Fibroblast of the aortic adventitia (primary cell): ENCODE data around the gene EDNRB. TPM values are rescaled to one million over a fixed set of nuclear protein-coding genes. Genes with fewer than 3 reads are reported as not detected.
A peak's percentile ranks its signal among the peaks of the same experiment; 100 is the strongest.

Experiments
- DNase-seq: peaks from one replicate; pipeline ENCODE4 v3.0.0-alpha.2; 2010; ENCODE audit warnings: low read depth
- H3K4me3 ChIP-seq: 2 replicates; pipeline ENCODE4 v1.5.1; 2011; ENCODE audit warnings: low read depth, mild to moderate bottlenecking, control low read depth, low read length, moderate library complexity
- CTCF ChIP-seq: IDR thresholded peaks from 2 replicates; pipeline ENCODE4 v1.5.1; 2011; ENCODE audit warnings: mild to moderate bottlenecking, low read length, control low read depth, inconsistent platforms; ENCODE audit not compliant: insufficient read depth
- total RNA-seq: library from RNA; depleted of rRNA; stranded (reverse); fragments of >200 nt; gene quantifications from 2 replicates; pipeline ENCODE4 v1.2.3, GENCODE V29; 2012; ENCODE audit warnings: low replicate concordance

Gene EDNRB
- total RNA-seq, 1 donor = 23.3 TPM

- TF ChIP-seq CTCF = no peak
- no peak overlapping the region for H3K4me3 ChIP-seq
- no peak for DNase-seq
Observed at GRCh38 chr13:77902319-77902963, 16.2 kb downstream of the EDNRB start.

GRCh38 chr13:77898097-77898496 is 20.5 kb downstream of the EDNRB start:
- DNase-seq = peak; percentile 60
- no peak overlapping the region for H3K4me3 ChIP-seq
- no peak for TF ChIP-seq CTCF

- DNase-seq = peak; percentile 51
- no peak for TF ChIP-seq CTCF
- no peak overlapping the region for H3K4me3 ChIP-seq
Observed at GRCh38 chr13:77896977-77897376, 21.7 kb downstream of the EDNRB start.

GRCh38 chr13:77896536-77896935 is 22.1 kb downstream of the EDNRB start:
- TF ChIP-seq CTCF = no peak
- DNase-seq = peak; percentile 88
- H3K4me3 ChIP-seq = no peak overlapping the region

GRCh38 chr13:77894743-77895142 is 23.9 kb downstream of the EDNRB start:
- DNase-seq = no peak
- TF ChIP-seq CTCF = no peak
- no peak overlapping the region for H3K4me3 ChIP-seq

GRCh38 chr13:77893066-77893465 is 25.6 kb downstream of the EDNRB start:
- H3K4me3 ChIP-seq = no peak overlapping the region
- TF ChIP-seq CTCF = no peak
- no peak for DNase-seq

GRCh38 chr13:77892491-77892890 is 26.1 kb downstream of the EDNRB start:
- no peak for DNase-seq
- TF ChIP-seq CTCF = no peak
- no peak overlapping the region for H3K4me3 ChIP-seq
